Neutrophil (primary cell): Measurements from ENCODE around the gene SC5D.

Experiments used
- H3K27ac ChIP-seq: fragments of 200-600 bp; sonication (generic); 2 replicates; pipeline ENCODE4 v1.5.1; 2016; ENCODE audit warnings: mild to moderate bottlenecking, moderate library complexity
- H3K27me3 ChIP-seq: fragments of 200-600 bp; sonication (generic); 2 replicates; pipeline ENCODE4 v1.6.0; 2016; ENCODE audit warnings: mild to moderate bottlenecking
- H3K36me3 ChIP-seq: fragments of 200-600 bp; sonication (generic); 2 replicates; pipeline ENCODE4 v1.5.1; 2017
- H3K4me1 ChIP-seq, 2 experiments: fragments of 200-600 bp in 1 of 2; sonication (generic) in 1 of 2; 1 replicate in 1 of 2; 2 replicates in 1 of 2; pipeline versions ENCODE4 v1.5.1 to v1.6.1; 2013 to 2016; ENCODE audit warnings: low read depth in 1 of 2, low read length in 1 of 2, mild to moderate bottlenecking in 1 of 2, moderate library complexity in 1 of 2; ENCODE audit not compliant: control insufficient read depth in 1 of 2, insufficient read depth in 1 of 2
- H3K4me3 ChIP-seq, 2 experiments: fragments of 200-600 bp in 1 of 2; sonication (generic) in 1 of 2; 1 replicate in 1 of 2; 2 replicates in 1 of 2; pipeline ENCODE4 v1.5.1; 2013 to 2016; ENCODE audit warnings: low read depth in 1 of 2, low read length in 1 of 2, mild to moderate bottlenecking in 1 of 2, moderate library complexity in 1 of 2
- H3K9me3 ChIP-seq: fragments of 200-600 bp; sonication (generic); 2 replicates; pipeline ENCODE4 v1.5.1; 2016
- TF ChIP-seq, protein P1 (sequence below): fragments of 200-600 bp; sonication (generic); IDR thresholded peaks from 2 replicates; pipeline ENCODE4 v1.5.1; 2016; ENCODE audit warnings: antibody characterized with exemption

SC5D gene

DNA sequence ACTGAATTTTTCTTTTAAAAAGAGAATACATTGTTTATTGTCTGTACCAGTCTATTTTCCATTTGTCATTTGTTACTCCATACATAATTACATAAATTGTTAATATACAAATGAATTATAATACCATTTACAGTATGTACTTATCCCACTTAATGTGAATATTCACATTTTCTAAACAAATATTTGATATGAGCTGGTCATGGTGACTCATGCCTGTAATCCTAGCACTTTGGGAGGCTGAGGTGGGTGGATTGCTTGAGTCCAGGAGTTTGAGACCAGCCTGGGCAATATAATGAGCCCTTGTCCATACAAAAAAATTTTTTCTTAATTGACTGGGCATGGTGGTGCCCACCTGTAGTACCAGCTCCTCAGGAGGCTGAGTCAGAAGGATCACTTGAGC lies 6.8 kb downstream of the SC5D start:
- no peaks in the 10 kb centered on the region for H3K9me3 ChIP-seq
- no peaks in the 10 kb centered on the region for H3K36me3 ChIP-seq
- no peak overlapping the region for H3K27ac ChIP-seq
- TF ChIP-seq, protein P1, sequence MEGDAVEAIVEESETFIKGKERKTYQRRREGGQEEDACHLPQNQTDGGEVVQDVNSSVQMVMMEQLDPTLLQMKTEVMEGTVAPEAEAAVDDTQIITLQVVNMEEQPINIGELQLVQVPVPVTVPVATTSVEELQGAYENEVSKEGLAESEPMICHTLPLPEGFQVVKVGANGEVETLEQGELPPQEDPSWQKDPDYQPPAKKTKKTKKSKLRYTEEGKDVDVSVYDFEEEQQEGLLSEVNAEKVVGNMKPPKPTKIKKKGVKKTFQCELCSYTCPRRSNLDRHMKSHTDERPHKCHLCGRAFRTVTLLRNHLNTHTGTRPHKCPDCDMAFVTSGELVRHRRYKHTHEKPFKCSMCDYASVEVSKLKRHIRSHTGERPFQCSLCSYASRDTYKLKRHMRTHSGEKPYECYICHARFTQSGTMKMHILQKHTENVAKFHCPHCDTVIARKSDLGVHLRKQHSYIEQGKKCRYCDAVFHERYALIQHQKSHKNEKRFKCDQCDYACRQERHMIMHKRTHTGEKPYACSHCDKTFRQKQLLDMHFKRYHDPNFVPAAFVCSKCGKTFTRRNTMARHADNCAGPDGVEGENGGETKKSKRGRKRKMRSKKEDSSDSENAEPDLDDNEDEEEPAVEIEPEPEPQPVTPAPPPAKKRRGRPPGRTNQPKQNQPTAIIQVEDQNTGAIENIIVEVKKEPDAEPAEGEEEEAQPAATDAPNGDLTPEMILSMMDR, result no peak
- H3K4me1 ChIP-seq, result peaks cover 0 to 4% of the 10 kb centered on the region in 2 experiments
- no peak overlapping the region for H3K4me3 ChIP-seq
- no peaks in the 10 kb centered on the region for H3K27me3 ChIP-seq

DNA sequence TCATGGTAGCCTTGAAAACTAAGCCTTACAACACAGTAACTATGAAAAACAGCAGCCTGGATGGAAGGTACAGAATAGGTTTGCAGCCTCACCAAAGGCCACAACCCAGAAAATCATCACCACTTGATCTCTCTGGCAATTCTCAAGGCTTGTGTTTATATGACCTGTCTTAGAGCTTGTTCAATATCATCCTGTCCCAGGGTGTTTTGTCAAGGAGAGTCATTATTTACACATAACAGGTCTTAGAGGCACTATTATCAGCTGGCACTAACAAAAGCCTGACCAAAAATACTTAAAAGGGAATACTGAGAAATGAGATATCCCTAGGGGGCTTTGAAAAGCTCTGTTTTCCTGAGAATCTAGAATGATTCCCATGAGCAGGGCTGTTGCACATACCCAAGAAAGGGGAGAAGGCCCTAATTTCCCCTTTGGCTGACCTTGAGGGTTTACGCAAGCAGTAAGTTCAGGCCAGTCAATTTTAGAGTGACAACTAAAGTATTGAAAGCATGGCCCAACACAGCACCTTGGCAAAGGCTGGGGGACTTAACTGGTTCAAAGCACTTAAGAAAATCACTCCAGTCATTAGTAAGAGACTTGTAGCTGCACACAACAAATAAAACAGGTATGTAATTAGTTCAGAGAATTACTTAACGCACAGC lies 7.9 kb downstream of the SC5D start:
- H3K36me3 ChIP-seq, result no peaks in the 10 kb centered on the region
- H3K27ac ChIP-seq, result no peak overlapping the region
- H3K27me3 ChIP-seq, result no peaks in the 10 kb centered on the region
- no peak overlapping the region for H3K4me3 ChIP-seq
- H3K9me3 ChIP-seq, result no peaks in the 10 kb centered on the region
- TF ChIP-seq, protein P1, result no peak
- H3K4me1 ChIP-seq, result peaks cover 0 to 4% of the 10 kb centered on the region in 2 experiments

DNA sequence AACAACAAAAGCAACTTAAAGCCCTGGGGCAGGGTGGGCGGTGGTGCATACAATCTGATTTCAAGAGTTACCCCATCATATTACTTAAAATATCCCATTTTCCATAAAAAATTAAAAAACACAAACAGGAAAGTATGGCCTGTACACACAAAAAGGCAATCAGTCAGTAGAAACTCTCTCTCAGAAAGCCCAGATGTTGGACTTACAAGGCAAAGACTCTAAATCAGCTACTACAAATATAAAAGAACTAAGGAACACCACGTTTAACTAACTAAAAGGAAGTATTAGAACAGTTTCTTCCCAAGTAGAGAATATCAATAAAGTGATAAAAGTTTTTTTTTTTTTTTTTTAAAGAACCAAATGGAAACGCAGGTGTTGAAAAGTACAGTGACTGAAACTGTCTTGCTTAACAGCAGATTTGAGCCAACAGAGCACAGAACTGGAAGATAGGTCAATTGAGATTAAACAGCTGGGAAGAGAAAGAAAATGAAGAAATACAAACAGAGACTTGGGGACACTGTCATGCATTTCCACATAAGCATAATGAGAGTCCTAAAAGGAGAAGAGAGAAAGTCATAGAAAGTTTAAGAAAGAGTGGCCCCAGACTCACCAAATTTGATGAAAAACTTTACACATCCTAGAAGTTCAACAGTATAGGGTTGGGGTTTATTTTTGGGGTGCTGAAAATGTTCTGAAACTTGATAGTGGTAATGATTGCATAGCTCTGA lies 8.6 kb downstream of the SC5D start:
- H3K27me3 ChIP-seq, result no peaks in the 10 kb centered on the region
- TF ChIP-seq, protein P1, result no peak
- no peak overlapping the region for H3K27ac ChIP-seq
- peaks cover 0 to 4% of the 10 kb centered on the region in 2 experiments for H3K4me1 ChIP-seq
- H3K9me3 ChIP-seq, result no peaks in the 10 kb centered on the region
- no peaks in the 10 kb centered on the region for H3K36me3 ChIP-seq
- H3K4me3 ChIP-seq, result no peak overlapping the region

DNA sequence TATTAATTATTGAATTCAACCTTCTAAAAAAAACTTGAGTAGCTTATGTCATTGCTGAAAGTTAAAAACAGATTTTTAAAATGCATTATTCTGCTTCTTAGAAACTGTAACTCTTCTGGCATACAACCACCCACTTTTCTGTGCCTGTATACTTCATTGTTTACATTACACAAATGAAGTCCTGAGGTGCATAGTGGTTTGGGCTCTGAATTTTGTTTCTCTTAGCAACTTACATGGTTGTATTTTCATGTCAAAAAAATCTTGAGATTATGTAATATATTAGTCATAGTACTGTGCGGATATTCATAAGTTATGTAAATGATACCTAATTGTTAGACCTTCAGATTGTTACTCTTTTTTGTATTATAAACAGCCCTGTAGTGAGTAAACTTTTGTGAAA lies 12.2 kb downstream of the SC5D start:
- Histone ChIP-seq H3K4me1 (peaks cover 0 to 4% of the 10 kb centered on the region in 2 experiments), H3K27ac (no peak overlapping the region), H3K36me3 (peaks cover 8% of the 10 kb centered on the region), H3K27me3 (no peaks in the 10 kb centered on the region), H3K9me3 (no peaks in the 10 kb centered on the region), H3K4me3 (no peak overlapping the region)
- TF ChIP-seq, protein P1, result no peak

DNA sequence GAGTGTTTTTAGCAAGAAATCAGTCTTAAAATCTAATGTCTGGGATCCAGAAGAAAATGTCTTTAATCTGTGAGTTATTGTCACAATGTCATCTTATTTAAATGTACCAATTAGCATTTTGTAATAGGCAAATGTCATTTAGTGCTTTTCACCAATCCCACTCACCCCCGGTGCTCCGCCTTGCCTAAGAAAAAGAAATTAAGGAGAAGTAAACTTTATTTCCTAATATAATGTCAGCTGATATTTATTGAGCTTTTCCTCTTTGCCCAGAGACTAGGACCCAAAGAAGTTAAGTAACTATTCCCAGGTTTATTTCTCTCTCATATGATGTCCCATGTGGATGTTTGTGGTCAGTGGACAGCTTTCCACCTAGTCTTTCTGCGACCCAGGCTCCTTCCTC lies 16.2 kb downstream of the SC5D start:
- Histone ChIP-seq H3K4me1 (no peaks in the 10 kb centered on the region), H3K27me3 (no peaks in the 10 kb centered on the region), H3K9me3 (no peaks in the 10 kb centered on the region), H3K4me3 (no peak overlapping the region), H3K27ac (no peak overlapping the region), H3K36me3 (peaks cover 8% of the 10 kb centered on the region)
- TF ChIP-seq, protein P1, result no peak
